ENCODE measurements around the gene MED26.
A peak's percentile ranks its signal among the peaks of the same experiment; 100 is the strongest.

Gene MED26

GRCh38 chr19:16668176-16668575 lies 40.2 kb upstream of the MED26 start:
- no peak overlapping the region for H3K4me3 ChIP-seq (ENCODE audit: low read length)
- no peaks in the 10 kb centered on the region for H3F3A ChIP-seq (ENCODE audit: insufficient read depth, low read length)
- no peaks in the 10 kb centered on the region for H3K27me3 ChIP-seq (replicated peaks; ENCODE audit: insufficient read depth, low read length)
- H3K27ac ChIP-seq (ENCODE audit: low read length), result no peak overlapping the region
- DNase-seq, result no peak
- H3K4me2 ChIP-seq (ENCODE audit: low read depth, low read length), result no peak overlapping the region
- TF ChIP-seq EZH2 (optimal IDR thresholded peaks at IDR 0.05; ENCODE audit: low read depth, low read length), result no peak
- TF ChIP-seq EZH2phosphoT487 (IDR thresholded peaks at IDR 0.05; ENCODE audit: low read length), result no peak
- TF ChIP-seq CTCF (IDR thresholded peaks at IDR 0.05; ENCODE audit: low read length), result no peak
- H4K20me1 ChIP-seq (ENCODE audit: insufficient read depth, low read length), result no peaks in the 10 kb centered on the region
- no peaks in the 10 kb centered on the region for H3K36me3 ChIP-seq (replicated peaks; ENCODE audit: insufficient read depth, low read length)
- no peak overlapping the region for H2AFZ ChIP-seq (ENCODE audit: low read length)
- no peaks in the 10 kb centered on the region for H3K9me2 ChIP-seq (replicated peaks; ENCODE audit: insufficient read depth, low read length)
- no peak overlapping the region for H3K9ac ChIP-seq (ENCODE audit: low read length)
- H3K79me2 ChIP-seq (ENCODE audit: low read length), result peaks cover 39% of the 10 kb centered on the region
- H3K4me1 ChIP-seq (ENCODE audit: low read length), result peaks cover 4% of the 10 kb centered on the region; the same call in 1 of the 2 replicates
- H3K9me3 ChIP-seq (replicated peaks; ENCODE audit: insufficient read depth, low read length), result no peaks in the 10 kb centered on the region

- H2AFZ ChIP-seq (ENCODE audit: low read length), result peak overlapping the region; percentile 59
- H3K9me2 ChIP-seq (replicated peaks; ENCODE audit: insufficient read depth, low read length), result no peaks in the 10 kb centered on the region
- peak overlapping the region; percentile 75 for H3K9ac ChIP-seq (ENCODE audit: low read length)
- peak overlapping the region; percentile 68 for H3K27ac ChIP-seq (ENCODE audit: low read length)
- H3K9me3 ChIP-seq (replicated peaks; ENCODE audit: insufficient read depth, low read length), result no peaks in the 10 kb centered on the region
- peaks cover 75% of the 10 kb centered on the region for H3K79me2 ChIP-seq (ENCODE audit: low read length)
- H3F3A ChIP-seq (ENCODE audit: insufficient read depth, low read length), result peaks cover 18% of the 10 kb centered on the region
- peaks cover 20% of the 10 kb centered on the region for H3K4me1 ChIP-seq (ENCODE audit: low read length)
- H3K4me3 ChIP-seq (ENCODE audit: low read length), result peak overlapping the region; percentile 97
- H3K27me3 ChIP-seq (replicated peaks; ENCODE audit: insufficient read depth, low read length), result no peaks in the 10 kb centered on the region
- H3K4me2 ChIP-seq (ENCODE audit: low read depth, low read length), result peak overlapping the region; percentile 81
- H3K36me3 ChIP-seq (replicated peaks; ENCODE audit: insufficient read depth, low read length), result no peaks in the 10 kb centered on the region; the same call in 1 of the 2 replicates
- peaks cover 14% of the 10 kb centered on the region; the same call in 1 of the 2 replicates for H4K20me1 ChIP-seq (ENCODE audit: insufficient read depth, low read length)
- TF ChIP-seq CTCF (IDR thresholded peaks at IDR 0.05; ENCODE audit: low read length) (no peak), EZH2 (optimal IDR thresholded peaks at IDR 0.05; ENCODE audit: low read depth, low read length) (no peak), EZH2phosphoT487 (IDR thresholded peaks at IDR 0.05; ENCODE audit: low read length) (no peak)
- peak; percentile 71 for DNase-seq
Observed at GRCh38 chr19:16661480-16662034, 33.6 kb upstream of the MED26 start.

GRCh38 chr19:16660763-16661479 lies 32.9 kb upstream of the MED26 start, which contains the start of gene TMEM38A:
Gene TMEM38A (plus strand): TSS chr19:16661139. CDS start chr19:16661218, 79 bp downstream.
- H3K9ac ChIP-seq (ENCODE audit: low read length), result peak within 1 kb of the TSS; percentile 77
- H3F3A ChIP-seq (ENCODE audit: insufficient read depth, low read length), result peaks cover 18% of the 10 kb centered on the region
- TF ChIP-seq EZH2 (optimal IDR thresholded peaks at IDR 0.05; ENCODE audit: low read depth, low read length) (no peak), CTCF (IDR thresholded peaks at IDR 0.05; ENCODE audit: low read length) (no peak), EZH2phosphoT487 (IDR thresholded peaks at IDR 0.05; ENCODE audit: low read length) (no peak)
- H3K27me3 ChIP-seq (replicated peaks; ENCODE audit: insufficient read depth, low read length), result no peaks in the 10 kb centered on the region
- H3K4me3 ChIP-seq (ENCODE audit: low read length), result peak within 1 kb of the TSS; percentile 97
- H3K27ac ChIP-seq (ENCODE audit: low read length), result peak within 1 kb of the TSS; percentile 70
- no peaks in the 10 kb centered on the region; the same call in 1 of the 2 replicates for H3K36me3 ChIP-seq (replicated peaks; ENCODE audit: insufficient read depth, low read length)
- no peaks in the 10 kb centered on the region for H3K9me3 ChIP-seq (replicated peaks; ENCODE audit: insufficient read depth, low read length)
- H3K79me2 ChIP-seq (ENCODE audit: low read length), result peaks cover 77% of the 10 kb centered on the region
- peak within 1 kb of the TSS; percentile 59 for H2AFZ ChIP-seq (ENCODE audit: low read length)
- DNase-seq, result peak; percentile 44
- H4K20me1 ChIP-seq (ENCODE audit: insufficient read depth, low read length), result peaks cover 14% of the 10 kb centered on the region; the same call in 1 of the 2 replicates
- H3K9me2 ChIP-seq (replicated peaks; ENCODE audit: insufficient read depth, low read length), result no peaks in the 10 kb centered on the region
- peak within 1 kb of the TSS; percentile 89 for H3K4me2 ChIP-seq (ENCODE audit: low read depth, low read length)
- peaks cover 20% of the 10 kb centered on the region for H3K4me1 ChIP-seq (ENCODE audit: low read length)
